Measurements from ENCODE around the gene TAS2R1.

DNA sequence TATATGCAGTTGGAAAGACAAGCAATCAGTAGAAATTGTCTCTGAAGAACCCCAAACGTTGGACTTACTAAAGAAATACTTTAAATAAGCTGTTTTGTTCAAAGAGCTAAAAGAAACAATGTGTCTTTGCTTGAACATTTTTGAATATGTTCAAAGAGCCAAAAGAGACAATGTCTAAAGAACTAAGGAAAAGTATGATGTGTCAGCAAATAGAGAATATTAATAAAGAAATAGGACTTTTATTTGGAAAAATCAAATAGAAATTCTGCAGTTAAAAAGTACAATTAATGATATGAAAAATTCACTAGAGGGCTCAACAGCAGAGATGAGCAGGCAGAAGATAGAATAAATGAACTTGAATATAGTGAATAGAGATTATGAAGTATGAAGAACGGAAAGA is 19.2 kb downstream of the TAS2R1 start:
- TF ChIP-seq, protein P1, sequence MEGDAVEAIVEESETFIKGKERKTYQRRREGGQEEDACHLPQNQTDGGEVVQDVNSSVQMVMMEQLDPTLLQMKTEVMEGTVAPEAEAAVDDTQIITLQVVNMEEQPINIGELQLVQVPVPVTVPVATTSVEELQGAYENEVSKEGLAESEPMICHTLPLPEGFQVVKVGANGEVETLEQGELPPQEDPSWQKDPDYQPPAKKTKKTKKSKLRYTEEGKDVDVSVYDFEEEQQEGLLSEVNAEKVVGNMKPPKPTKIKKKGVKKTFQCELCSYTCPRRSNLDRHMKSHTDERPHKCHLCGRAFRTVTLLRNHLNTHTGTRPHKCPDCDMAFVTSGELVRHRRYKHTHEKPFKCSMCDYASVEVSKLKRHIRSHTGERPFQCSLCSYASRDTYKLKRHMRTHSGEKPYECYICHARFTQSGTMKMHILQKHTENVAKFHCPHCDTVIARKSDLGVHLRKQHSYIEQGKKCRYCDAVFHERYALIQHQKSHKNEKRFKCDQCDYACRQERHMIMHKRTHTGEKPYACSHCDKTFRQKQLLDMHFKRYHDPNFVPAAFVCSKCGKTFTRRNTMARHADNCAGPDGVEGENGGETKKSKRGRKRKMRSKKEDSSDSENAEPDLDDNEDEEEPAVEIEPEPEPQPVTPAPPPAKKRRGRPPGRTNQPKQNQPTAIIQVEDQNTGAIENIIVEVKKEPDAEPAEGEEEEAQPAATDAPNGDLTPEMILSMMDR (optimal IDR thresholded peaks at IDR 0.05 in 1 of 3, IDR thresholded peaks at IDR 0.05 in 1 of 3, conservative IDR thresholded peaks at IDR 0.05 in 1 of 3; ENCODE audit: extremely low read depth in 1 of 3, insufficient read depth in 2 of 3, low read length in 3 of 3) = no peak
- TF ChIP-seq EZH2 (IDR thresholded peaks at IDR 0.05; ENCODE audit: low read length) = no peak
